ENCODE measurements around the gene LTBP2.

Gene LTBP2

GRCh38 chr14:74555476-74556050 lies 56.5 kb downstream of the LTBP2 start:
- no peak overlapping the region for H3K27ac ChIP-seq
- peaks cover 26% of the 10 kb centered on the region for H3K36me3 ChIP-seq (replicated peaks)

GRCh38 chr14:74554742-74555362 lies 57.2 kb downstream of the LTBP2 start:
- Histone ChIP-seq H3K27me3 (replicated peaks) (no peaks in the 10 kb centered on the region), H3K36me3 (replicated peaks) (peaks cover 31% of the 10 kb centered on the region), H3K27ac (no peak overlapping the region), H3K4me3 (ENCODE audit: low read depth, low read length) (no peak overlapping the region)
- in situ Hi-C loops (cut with HindIII; ENCODE audit: low pct_ligation_motif_present, low sequenced_read_pairs), result no loop called here
- no peak for TF ChIP-seq CTCF (IDR thresholded peaks at IDR 0.05; ENCODE audit: low read depth, low read length, missing control alignments)
- DNase-seq, result no peak

More at GRCh38 chr14:74555476-74556050, 56.5 kb downstream of the LTBP2 start:
- no peak for TF ChIP-seq CTCF (IDR thresholded peaks at IDR 0.05; ENCODE audit: low read depth, low read length, missing control alignments)
- Histone ChIP-seq H3K27me3 (replicated peaks) (no peaks in the 10 kb centered on the region), H3K4me3 (ENCODE audit: low read depth, low read length) (no peak overlapping the region)
- in situ Hi-C loops (cut with HindIII; ENCODE audit: low pct_ligation_motif_present, low sequenced_read_pairs), result no loop called here
- DNase-seq, result no peak

- no peak for TF ChIP-seq CTCF (IDR thresholded peaks at IDR 0.05; ENCODE audit: low read depth, low read length, missing control alignments)
- no peaks in the 10 kb centered on the region for H3K27me3 ChIP-seq (replicated peaks)
- no peak for DNase-seq
- no peak overlapping the region for H3K4me3 ChIP-seq (ENCODE audit: low read depth, low read length)
- in situ Hi-C loops (cut with HindIII; ENCODE audit: low pct_ligation_motif_present, low sequenced_read_pairs), result no loop called here
- no peak overlapping the region for H3K27ac ChIP-seq
- H3K36me3 ChIP-seq (replicated peaks), result peaks cover 36% of the 10 kb centered on the region
These were observed 59.4 kb downstream of the LTBP2 start for GRCh38 chr14:74552623-74553022.

GRCh38 chr14:74551431-74552371 lies 60.3 kb downstream of the LTBP2 start:
- no peak overlapping the region for H3K4me3 ChIP-seq (ENCODE audit: low read depth, low read length)
- no peak overlapping the region for H3K27ac ChIP-seq
- in situ Hi-C loops (cut with HindIII; ENCODE audit: low pct_ligation_motif_present, low sequenced_read_pairs), result no loop called here
- H3K27me3 ChIP-seq (replicated peaks), result no peaks in the 10 kb centered on the region
- peaks cover 42% of the 10 kb centered on the region for H3K36me3 ChIP-seq (replicated peaks)
- TF ChIP-seq CTCF (IDR thresholded peaks at IDR 0.05; ENCODE audit: low read depth, low read length, missing control alignments), result no peak
- no peak for DNase-seq

- in situ Hi-C loops (cut with HindIII; ENCODE audit: low pct_ligation_motif_present, low sequenced_read_pairs), result no loop called here
- Histone ChIP-seq H3K4me3 (ENCODE audit: low read depth, low read length) (no peak overlapping the region), H3K36me3 (replicated peaks) (peaks cover 44% of the 10 kb centered on the region), H3K27me3 (replicated peaks) (no peaks in the 10 kb centered on the region), H3K27ac (no peak overlapping the region)
- no peak for TF ChIP-seq CTCF (IDR thresholded peaks at IDR 0.05; ENCODE audit: low read depth, low read length, missing control alignments)
- DNase-seq, result no peak
These were observed 61.0 kb downstream of the LTBP2 start for GRCh38 chr14:74551001-74551400.

Measured in brain microvascular endothelial cell (primary cell).